GM19397 (cell line): ENCODE measurements around the gene ADGRB2.

Experiments
- ATAC-seq: cut with Tn5 transposase; IDR thresholded peaks from one replicate; pipeline ENCODE4 v1.9.1; 2021; ENCODE audit warnings: mild to moderate bottlenecking, moderate library complexity; ENCODE audit not compliant: unreplicated experiment

The ADGRB2 gene

GRCh38 chr1:31750858-31751510 is 13.2 kb downstream of the ADGRB2 start:
- ATAC-seq = no peak

GRCh38 chr1:31749785-31750735 is 14.1 kb downstream of the ADGRB2 start:
- ATAC-seq = no peak

GRCh38 chr1:31748365-31748764 is 15.8 kb downstream of the ADGRB2 start:
- ATAC-seq = no peak

GRCh38 chr1:31747304-31747703 is 16.8 kb downstream of the ADGRB2 start:
- no peak for ATAC-seq

GRCh38 chr1:31746687-31747086 is 17.5 kb downstream of the ADGRB2 start:
- no peak for ATAC-seq

- no peak for ATAC-seq
These were observed 18.0 kb downstream of the ADGRB2 start for GRCh38 chr1:31745946-31746670.

GRCh38 chr1:31745096-31745945 is 18.8 kb downstream of the ADGRB2 start:
- no peak for ATAC-seq

GRCh38 chr1:31744165-31744888 is 19.8 kb downstream of the ADGRB2 start:
- ATAC-seq = no peak

DNA sequence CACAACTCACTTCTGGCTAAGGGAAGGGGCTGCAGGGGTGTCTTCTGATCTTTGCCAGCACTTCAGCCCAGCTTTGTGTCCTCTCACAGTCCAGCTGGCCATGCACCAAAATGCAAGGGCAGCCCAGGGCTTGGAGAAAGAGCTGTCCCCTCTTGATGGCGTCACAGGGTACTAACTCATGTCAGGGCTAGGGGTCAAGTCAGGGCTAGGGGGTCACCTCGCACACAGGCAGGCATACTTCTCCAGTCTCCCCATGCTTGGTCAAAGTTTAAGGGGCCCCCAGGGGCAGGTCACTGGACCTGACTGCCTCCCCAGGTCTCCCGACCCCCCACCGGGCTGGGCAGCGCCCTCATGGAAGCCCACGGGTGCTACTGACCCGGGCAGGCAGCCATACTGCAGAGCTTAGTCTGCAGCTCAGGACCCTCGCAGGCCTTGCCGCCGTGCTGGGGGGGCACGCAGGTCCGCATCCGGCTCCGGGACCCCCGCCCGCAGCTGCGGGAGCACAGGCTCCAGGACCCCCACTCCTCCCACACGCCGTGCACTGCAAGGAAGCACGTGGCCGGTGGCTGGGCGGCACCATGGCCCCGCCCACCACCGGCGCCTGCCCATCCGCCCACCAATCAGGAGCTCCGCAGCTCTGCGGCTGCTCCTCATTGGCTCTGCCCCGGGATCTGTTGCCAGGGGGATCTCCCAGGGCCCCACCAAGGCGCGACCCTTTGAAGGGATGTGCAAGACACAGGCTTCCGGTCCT is 21.5 kb downstream of the ADGRB2 start:
- ATAC-seq = no peak

DNA sequence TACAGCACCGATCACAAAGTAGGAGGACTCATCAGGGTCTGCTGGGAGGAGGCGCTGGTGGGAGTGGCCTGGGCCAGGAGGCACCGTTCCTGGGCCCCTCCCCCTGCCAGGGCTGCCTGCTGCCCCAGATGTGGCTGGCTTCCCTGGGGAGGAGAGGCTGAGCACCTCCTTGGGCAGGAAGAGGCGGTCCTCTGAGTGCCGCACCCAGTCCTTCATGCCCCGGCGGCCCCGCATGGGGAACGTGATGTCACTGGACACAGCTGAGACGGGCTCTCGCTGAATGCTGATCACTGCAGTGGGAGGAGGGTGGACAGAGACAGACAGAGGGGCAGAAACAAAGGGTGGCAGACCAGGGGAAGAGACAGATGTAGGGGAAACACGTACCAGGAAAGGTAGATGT is 24.8 kb downstream of the ADGRB2 start:
- ATAC-seq = no peak

GRCh38 chr1:31736675-31737074 is 27.5 kb downstream of the ADGRB2 start:
- ATAC-seq = no peak

- ATAC-seq = no peak
These were observed 28.6 kb downstream of the ADGRB2 start for GRCh38 chr1:31735571-31735970.

DNA sequence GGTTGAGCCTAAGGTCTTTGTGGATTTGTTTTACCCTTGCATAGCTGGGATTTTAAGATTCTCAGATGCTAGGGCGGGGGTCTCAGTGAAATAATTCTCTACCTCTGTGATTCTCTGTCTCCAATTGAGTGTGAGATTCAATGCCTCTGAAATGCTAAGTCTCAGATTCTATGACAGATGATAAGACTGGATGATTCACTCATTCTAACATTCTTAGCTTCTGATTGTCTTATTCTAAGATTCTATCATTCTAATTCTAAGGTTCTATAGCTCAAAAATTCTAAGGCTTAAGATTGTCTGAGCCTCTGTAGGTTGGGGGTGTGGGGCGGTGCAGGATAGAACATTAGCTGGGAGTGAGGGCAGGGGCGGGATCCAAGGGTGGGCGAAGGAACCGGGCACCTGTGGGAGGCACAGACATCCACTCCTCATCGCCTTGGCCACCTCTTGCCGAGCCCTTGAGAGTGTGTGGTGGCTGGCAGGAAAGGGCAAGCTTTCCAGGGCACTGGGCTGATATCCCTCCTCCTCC is 29.5 kb downstream of the ADGRB2 start:
- no peak for ATAC-seq

DNA sequence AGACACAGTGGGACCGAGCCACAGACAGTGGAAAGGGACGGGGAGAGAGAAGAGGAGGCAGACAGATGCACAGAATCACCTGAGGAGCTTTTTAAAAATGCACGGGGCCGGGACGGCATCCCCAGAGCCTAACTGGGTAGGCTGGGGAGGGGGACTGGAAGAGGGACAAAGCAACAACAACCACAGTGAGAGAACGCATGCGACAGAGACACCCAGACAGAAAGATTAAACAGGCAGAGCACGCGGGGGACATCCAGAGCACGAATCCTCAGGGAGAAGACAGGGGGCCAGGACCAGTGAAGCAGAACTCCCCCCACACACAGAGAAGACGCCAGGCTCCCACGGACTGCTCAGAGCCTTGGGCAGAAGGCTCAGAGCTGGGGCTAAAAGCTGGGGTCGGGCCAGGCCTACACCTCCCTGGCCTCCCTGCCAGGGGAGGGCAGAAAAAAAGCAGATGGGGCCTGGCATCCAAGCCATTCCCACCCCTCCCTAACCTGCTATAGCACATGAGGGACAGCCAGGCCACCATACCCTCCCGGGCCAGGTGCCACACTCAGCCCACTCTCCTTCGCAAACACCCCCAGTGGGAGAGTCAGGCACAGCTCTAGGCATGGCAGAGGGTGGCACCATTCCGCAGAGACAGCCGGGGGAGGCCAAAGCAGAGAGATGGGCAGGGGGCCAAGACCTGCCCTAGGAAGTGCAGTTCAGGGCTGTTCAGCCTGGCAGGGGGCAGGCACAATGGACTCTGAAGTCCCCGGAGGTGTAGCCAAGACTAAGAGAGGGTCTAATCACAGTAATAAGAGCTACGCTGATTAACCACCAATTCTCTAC is 30.5 kb downstream of the ADGRB2 start:
- ATAC-seq = no peak

- no peak for ATAC-seq
These were observed 31.3 kb downstream of the ADGRB2 start for GRCh38 chr1:31732751-31733289.

- no peak for ATAC-seq
These were observed 31.8 kb downstream of the ADGRB2 start for GRCh38 chr1:31732343-31732742.

DNA sequence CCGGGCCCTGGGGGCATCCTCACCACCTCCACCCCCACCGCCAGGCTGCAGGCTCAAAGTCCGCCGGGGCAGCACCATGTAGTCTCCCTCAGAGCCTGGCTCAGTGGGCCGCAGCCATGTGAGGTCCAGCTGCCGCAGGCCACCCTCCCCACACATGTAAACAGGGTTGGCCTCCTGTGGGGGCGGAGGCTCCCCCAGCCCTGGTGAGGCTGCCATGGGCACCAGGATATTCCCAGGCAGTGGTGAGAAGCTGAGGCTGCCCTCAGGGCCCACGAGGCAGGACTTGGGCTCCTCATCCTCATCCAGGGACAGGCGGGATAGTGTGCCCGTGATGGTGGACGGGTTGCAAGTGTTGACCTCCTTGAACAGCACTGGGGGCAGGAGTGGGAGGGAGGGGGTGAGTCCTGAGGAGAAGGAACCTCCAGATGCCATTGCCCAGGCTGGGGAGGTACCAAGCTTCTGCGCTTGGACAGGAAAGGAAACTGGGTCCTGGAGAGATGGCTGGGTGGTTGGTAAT is 33.0 kb downstream of the ADGRB2 start:
- ATAC-seq = no peak
